Right lobe of liver (tissue), 4 donors: Measurements from ENCODE around the gene MICALL1.

Source experiments
- POLR2A ChIP-seq: fragments of 450-650 bp; IDR thresholded peaks from one replicate; pipeline ENCODE4 v1.6.1; 2017; ENCODE audit warnings: antibody characterized with exemption, mild to moderate bottlenecking
- TF ChIP-seq, protein P1 (sequence below), 4 donors: fragments of 200-600 bp in 3 of 4; fragments of 450-650 bp in 1 of 4; IDR thresholded peaks; one replicate each; pipeline versions ENCODE4 v1.5.1 to v1.8.0; 2016 to 2022; ENCODE audit warnings: antibody characterized with exemption in 4 of 4, mild to moderate bottlenecking in 2 of 4
- donor health status: DM: no; HTN: no; CAD: no.
- donor health status: DM: no; HTN: no; CAD: no.
- donor health status: DM: no; HTN: yes; CAD: no.

DNA sequence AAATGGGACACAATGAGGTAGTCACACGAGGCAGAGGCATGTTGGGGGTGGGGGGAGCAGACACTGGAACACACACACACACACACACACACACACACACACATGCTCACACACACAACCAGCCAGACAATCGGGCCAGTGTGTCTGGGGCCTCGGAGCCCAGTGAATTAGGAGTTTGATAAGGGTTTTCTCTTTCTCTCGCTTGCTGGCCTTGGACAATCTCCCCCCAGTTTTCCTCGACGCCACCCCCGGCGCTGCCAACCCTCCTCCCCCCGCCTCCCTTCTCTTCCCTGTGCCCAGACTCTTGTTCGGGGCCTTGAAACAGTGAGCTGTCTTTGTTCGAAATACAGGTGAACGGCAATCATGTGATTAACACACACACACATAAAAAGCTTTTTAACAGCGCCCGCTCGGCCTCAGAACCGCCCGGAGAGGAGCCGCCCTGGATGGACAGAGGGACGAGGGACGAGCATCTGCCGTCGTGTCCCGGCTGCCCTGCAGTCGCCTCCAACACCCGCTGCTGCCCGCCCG lies 79.7 kb downstream of the MICALL1 start:
- TF ChIP-seq, protein P1, sequence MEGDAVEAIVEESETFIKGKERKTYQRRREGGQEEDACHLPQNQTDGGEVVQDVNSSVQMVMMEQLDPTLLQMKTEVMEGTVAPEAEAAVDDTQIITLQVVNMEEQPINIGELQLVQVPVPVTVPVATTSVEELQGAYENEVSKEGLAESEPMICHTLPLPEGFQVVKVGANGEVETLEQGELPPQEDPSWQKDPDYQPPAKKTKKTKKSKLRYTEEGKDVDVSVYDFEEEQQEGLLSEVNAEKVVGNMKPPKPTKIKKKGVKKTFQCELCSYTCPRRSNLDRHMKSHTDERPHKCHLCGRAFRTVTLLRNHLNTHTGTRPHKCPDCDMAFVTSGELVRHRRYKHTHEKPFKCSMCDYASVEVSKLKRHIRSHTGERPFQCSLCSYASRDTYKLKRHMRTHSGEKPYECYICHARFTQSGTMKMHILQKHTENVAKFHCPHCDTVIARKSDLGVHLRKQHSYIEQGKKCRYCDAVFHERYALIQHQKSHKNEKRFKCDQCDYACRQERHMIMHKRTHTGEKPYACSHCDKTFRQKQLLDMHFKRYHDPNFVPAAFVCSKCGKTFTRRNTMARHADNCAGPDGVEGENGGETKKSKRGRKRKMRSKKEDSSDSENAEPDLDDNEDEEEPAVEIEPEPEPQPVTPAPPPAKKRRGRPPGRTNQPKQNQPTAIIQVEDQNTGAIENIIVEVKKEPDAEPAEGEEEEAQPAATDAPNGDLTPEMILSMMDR (IDR thresholded peaks at IDR 0.05) = no peak
- no peak for TF ChIP-seq POLR2A
